Endothelial cell of umbilical vein (primary cell): ENCODE measurements around the gene CTDSPL. TPM values are rescaled to one million over a fixed set of nuclear protein-coding genes. Genes with fewer than 3 reads are reported as not detected.

ENCODE experiments used
- BruUV-seq: library from RNA; stranded (reverse); fragments of 400-500 nt; replicated peaks from 2 replicates; lab custom pipeline; 2021; lab: Mats Ljungman, UMichigan
- CTCF ChIA-PET: fragments of 300-600, 350-600 bp; sonication (Branson Sonifier 250); formaldehyde crosslinking; loops from one replicate; lab custom pipeline; 2021; ENCODE audit warnings: antibody characterized with exemption, inconsistent platforms; lab: Charles Lee
- POLR2A ChIA-PET: fragments of 300-600, 350-600 bp; sonication (Branson Sonifier 250); formaldehyde crosslinking; loops from one replicate; lab custom pipeline; 2021; ENCODE audit warnings: antibody characterized with exemption, inconsistent platforms; lab: Charles Lee
- DNase-seq: peaks from one replicate; pipeline ENCODE4 v3.0.0-alpha.2; 2011; ENCODE audit warnings: low read depth, low spot score
- FAIRE-seq: peaks from 2 replicates; lab custom pipeline; 2011; peaks lifted over from hg19 to GRCh38; lab: Jason Lieb, UNC
- H2AFZ ChIP-seq: 2 replicates; pipeline ENCODE4 v1.6.0; 2012; ENCODE audit warnings: low read depth, low read length, control low read depth, inconsistent platforms
- H3K27ac ChIP-seq: 2 replicates; pipeline ENCODE4 v1.5.1; 2011; ENCODE audit warnings: low read depth, mild to moderate bottlenecking, control low read depth, low read length, moderate library complexity; ENCODE audit not compliant: insufficient read depth
- H3K27me3 ChIP-seq, 2 experiments: 2 replicates each; pipeline versions ENCODE4 v1.6.0 to v1.6.1; 2011; ENCODE audit warnings: low read length in 2 of 2, mixed read lengths in 1 of 2; ENCODE audit not compliant: control insufficient read depth in 2 of 2, insufficient read depth in 2 of 2
- H3K36me3 ChIP-seq, 2 experiments: 2 replicates in 1 of 2; 3 replicates in 1 of 2; pipeline ENCODE4 v1.5.1; 2011; ENCODE audit warnings: low read length in 2 of 2, mild to moderate bottlenecking in 1 of 2, moderate library complexity in 1 of 2; ENCODE audit not compliant: control insufficient read depth in 2 of 2, insufficient read depth in 2 of 2; ENCODE audit errors: extremely low read depth in 1 of 2
- H3K4me1 ChIP-seq: 3 replicates; pipeline ENCODE4 v1.5.1; 2011; ENCODE audit warnings: mild to moderate bottlenecking, low read length; ENCODE audit not compliant: control insufficient read depth, insufficient read depth; ENCODE audit errors: extremely low read depth
- H3K4me2 ChIP-seq: 2 replicates; pipeline ENCODE4 v1.6.1; 2011; ENCODE audit warnings: low read length, control low read depth, mixed read lengths; ENCODE audit not compliant: insufficient read depth
- H3K4me3 ChIP-seq, 3 experiments: fragments of 200-600 bp in 1 of 3; sonication (generic), shearing (Covaris generic) in 1 of 3; replicated peaks in 1 of 3; 2 replicates each; pipeline ENCODE4 v1.5.1; 2011 to 2016; ENCODE audit warnings: control low read depth in 3 of 3, low read length in 3 of 3, mild to moderate bottlenecking in 2 of 3, inconsistent platforms in 1 of 3, low read depth in 1 of 3, moderate library complexity in 1 of 3; ENCODE audit not compliant: insufficient read depth in 1 of 3
- H3K79me2 ChIP-seq: 2 replicates; pipeline ENCODE4 v1.6.0; 2012; ENCODE audit warnings: low read length, inconsistent platforms; ENCODE audit not compliant: control insufficient read depth, insufficient read depth
- H3K9ac ChIP-seq: replicated peaks from 2 replicates; pipeline ENCODE3; 2011; ENCODE audit warnings: low read length, control low read depth; ENCODE audit not compliant: insufficient read depth; ENCODE audit errors: extremely low read depth
- H3K9me1 ChIP-seq: replicated peaks from 3 replicates; pipeline ENCODE4 v1.6.0; 2011; ENCODE audit warnings: mild to moderate bottlenecking, low read length; ENCODE audit not compliant: control insufficient read depth, insufficient read depth; ENCODE audit errors: extremely low read depth
- H3K9me3 ChIP-seq: replicated peaks from 2 replicates; pipeline ENCODE4 v1.5.1; 2012; ENCODE audit warnings: low read length, inconsistent platforms; ENCODE audit not compliant: control insufficient read depth, insufficient read depth
- H4K20me1 ChIP-seq: replicated peaks from 2 replicates; pipeline ENCODE3; 2011; ENCODE audit warnings: mild to moderate bottlenecking, low read length; ENCODE audit not compliant: control insufficient read depth, insufficient read depth; ENCODE audit errors: extremely low read depth
- CTCF ChIP-seq, 2 donors: IDR thresholded peaks; 1 replicate in 1 of 2; 2 replicates in 1 of 2; pipeline ENCODE4 v1.5.1; 2011; ENCODE audit warnings: low read length in 2 of 2, mild to moderate bottlenecking in 2 of 2, moderate library complexity in 2 of 2, control low read depth in 1 of 2, inconsistent platforms in 1 of 2, low read depth in 1 of 2; ENCODE audit not compliant: insufficient read depth in 1 of 2; ENCODE audit errors: extremely low read depth in 1 of 2
- EZH2 ChIP-seq: IDR thresholded peaks from 2 replicates; pipeline ENCODE4 v1.6.1; 2012; ENCODE audit warnings: borderline replicate concordance, low read depth, mild to moderate bottlenecking, moderate library complexity, low read length, inconsistent platforms; ENCODE audit not compliant: severe bottlenecking
- FOS ChIP-seq: IDR thresholded peaks from 2 replicates; pipeline ENCODE4 v1.6.1; 2011; ENCODE audit warnings: mild to moderate bottlenecking, low read length, moderate library complexity, borderline replicate concordance; ENCODE audit not compliant: insufficient read depth
- GATA2 ChIP-seq: IDR thresholded peaks from 2 replicates; pipeline ENCODE4 v1.7.0; 2011; ENCODE audit warnings: low read depth, mild to moderate bottlenecking, moderate library complexity, mixed read lengths, low read length; ENCODE audit not compliant: insufficient read length, insufficient read depth
- JUN ChIP-seq: IDR thresholded peaks from 2 replicates; pipeline ENCODE4 v1.6.1; 2011; ENCODE audit warnings: borderline replicate concordance, low read depth; ENCODE audit not compliant: insufficient read length, insufficient read depth
- MYC ChIP-seq: IDR thresholded peaks from one replicate; pipeline ENCODE4 v1.6.1; 2011; ENCODE audit warnings: mild to moderate bottlenecking, low read depth, low read length
- POLR2A ChIP-seq: IDR thresholded peaks from 2 replicates; pipeline ENCODE4 v1.6.1; 2012; ENCODE audit warnings: low read depth, mild to moderate bottlenecking, control low read depth, low read length
- POLR2AphosphoS5 ChIP-seq: IDR thresholded peaks from 2 replicates; pipeline ENCODE4 v1.6.1; 2012; ENCODE audit warnings: low read depth, mild to moderate bottlenecking, control low read depth, low read length, moderate library complexity; ENCODE audit not compliant: insufficient read depth
- dilution Hi-C: fragments of 300-500 bp; cut with MboI; formaldehyde crosslinking; loops from one replicate; pipeline ENCODE4 v1.15.0; 2019; ENCODE audit warnings: low sequenced_read_pairs; ENCODE audit not compliant: extremely low pct_ligation_motif_present
- intact Hi-C: fragments of 100-400 bp; cut with micrococcal nuclease; formaldehyde crosslinking; loops from one replicate; pipeline ENCODE4 v1.10.0; 2022
- polyA plus RNA-seq, 4 experiments: library from polyadenylated mRNA; depleted of rRNA in 3 of 4; stranded (reverse) in 3 of 4; unstranded in 1 of 4; fragments of >200 nt; gene quantifications; 2 replicates each; pipeline versions ENCODE4 v1.2.1 to v1.2.3, GENCODE V29; 2011 to 2012; ENCODE audit warnings: missing spikeins in 1 of 4
- total RNA-seq: library from RNA; stranded (reverse); gene quantifications from 2 replicates; pipeline ENCODE4 v1.2.3, GENCODE V29; 2021
- TF ChIP-seq, protein P1 (sequence below): IDR thresholded peaks from 2 replicates; pipeline ENCODE4 v1.6.1; 2011; ENCODE audit not compliant: insufficient read depth, insufficient read length

The CTDSPL gene
- total and polyA plus RNA-seq, 2 donors (not counting 3 experiments of a cell fraction or from before 2014, with no cell fraction given), result 30.1 to 43.2 TPM

DNA sequence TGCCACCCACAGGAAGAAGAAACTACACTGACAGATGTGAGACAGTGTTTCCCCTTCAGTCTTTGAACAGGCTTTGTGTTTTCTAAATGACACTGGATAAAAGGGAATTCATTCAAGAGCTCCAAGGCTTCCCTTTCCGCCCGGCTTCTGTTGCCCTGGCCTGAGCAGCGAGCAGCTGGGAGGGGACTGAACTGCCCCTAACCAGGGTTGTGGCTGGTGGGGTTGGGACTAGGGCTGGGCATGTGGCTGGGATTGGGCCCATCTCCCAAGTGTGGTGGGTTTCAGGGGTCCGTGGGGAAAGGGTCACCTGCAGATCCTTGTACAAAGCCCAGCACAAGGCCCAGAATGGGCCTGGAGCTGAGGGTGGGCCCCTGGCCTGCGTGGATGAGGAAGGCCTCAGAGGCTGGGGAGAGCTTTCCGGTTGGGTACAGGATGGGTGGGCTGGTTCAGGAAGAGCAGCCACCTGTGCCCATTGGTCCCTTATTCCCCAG lies 139.3 kb downstream of the CTDSPL start:
- no peak for FAIRE-seq
- ChIA-PET CTCF (interaction anchor here (0.7 to 3.6 kb wide), 4 partner anchors 13 to 147 kb away, joined by 3 to 34 read pairs (median 12); no protein-coding TSS in a partner anchor), POLR2A (no interaction called here)
- Histone ChIP-seq H3K27me3 (no peaks in the 10 kb centered on the region), H3K4me1 (peaks cover 4% of the 10 kb centered on the region), H3K27ac (no peak overlapping the region), H3K9me3 (no peaks in the 10 kb centered on the region), H3K36me3 (peaks cover 0 to 9% of the 10 kb centered on the region in 2 experiments), H3K9me1 (no peaks in the 10 kb centered on the region), H3K4me2 (no peak overlapping the region), H3K9ac (no peak overlapping the region), H2AFZ (no peak overlapping the region), H3K4me3 (no peak overlapping the region), H4K20me1 (no peaks in the 10 kb centered on the region), H3K79me2 (no peaks in the 10 kb centered on the region)
- no TSS peak for BruUV-seq
- intact Hi-C loops (no loop called here), dilution Hi-C loops (no loop called here)
- TF ChIP-seq GATA2 (no peak), CTCF (IDR thresholded peaks at IDR 0.05; ENCODE audit: extremely low read depth in 1 of 2, insufficient read depth in 1 of 2, low read depth in 1 of 2, low read length in 2 of 2) (no peak), EZH2 (no peak), POLR2A (no peak), MYC (no peak), POLR2AphosphoS5 (no peak), JUN (no peak), FOS (no peak)
- TF ChIP-seq, protein P1, sequence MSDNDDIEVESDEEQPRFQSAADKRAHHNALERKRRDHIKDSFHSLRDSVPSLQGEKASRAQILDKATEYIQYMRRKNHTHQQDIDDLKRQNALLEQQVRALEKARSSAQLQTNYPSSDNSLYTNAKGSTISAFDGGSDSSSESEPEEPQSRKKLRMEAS, result no peak
- DNase-seq, result no peak
